Mesenchymal stem cell (in vitro differentiated cells and primary cell): Measurements from ENCODE around the gene FERMT3.
A peak's percentile ranks its signal among the peaks of the same experiment; 100 is the strongest.

ENCODE experiments used
- DNase-seq: peaks from one replicate; pipeline ENCODE4 v3.0.0-alpha.2; 2013
- H2AFZ ChIP-seq: one replicate; pipeline ENCODE4 v1.6.1; 2013; ENCODE audit warnings: low read depth, mild to moderate bottlenecking, control low read depth, inconsistent platforms, low read length, moderate library complexity
- H2AK5ac ChIP-seq: 2 replicates; pipeline ENCODE4 v1.6.1; 2013; ENCODE audit warnings: low read length, moderate library complexity, mild to moderate bottlenecking, inconsistent platforms; ENCODE audit not compliant: severe bottlenecking
- H2BK120ac ChIP-seq: one replicate; pipeline ENCODE4 v1.6.1; 2013; ENCODE audit warnings: low read depth, mild to moderate bottlenecking, inconsistent platforms, low read length, moderate library complexity
- H2BK12ac ChIP-seq, 2 experiments: one replicate each; pipeline ENCODE4 v1.6.1; 2013; ENCODE audit warnings: inconsistent platforms in 2 of 2, low read length in 2 of 2, mild to moderate bottlenecking in 2 of 2, moderate library complexity in 2 of 2, control low read depth in 1 of 2
- H2BK15ac ChIP-seq: one replicate; pipeline ENCODE4 v1.6.1; 2013; ENCODE audit warnings: mild to moderate bottlenecking, low read depth, inconsistent platforms; ENCODE audit not compliant: poor library complexity, severe bottlenecking
- H2BK5ac ChIP-seq: 2 replicates; pipeline ENCODE4 v1.6.1; 2013; ENCODE audit warnings: low read depth, mild to moderate bottlenecking, low read length, control low read depth, inconsistent platforms; ENCODE audit not compliant: poor library complexity, severe bottlenecking
- H3K14ac ChIP-seq, 2 experiments: one replicate each; pipeline ENCODE4 v1.6.1; 2013; ENCODE audit warnings: inconsistent platforms in 2 of 2, low read length in 2 of 2, control low read depth in 1 of 2, mild to moderate bottlenecking in 1 of 2, moderate library complexity in 1 of 2
- H3K18ac ChIP-seq, 2 experiments: one replicate each; pipeline ENCODE4 v1.6.1; 2013; ENCODE audit warnings: inconsistent platforms in 2 of 2, low read length in 2 of 2, control low read depth in 1 of 2, low read depth in 1 of 2, mild to moderate bottlenecking in 1 of 2
- H3K23ac ChIP-seq, 2 experiments: one replicate each; pipeline ENCODE4 v1.6.1; 2013; ENCODE audit warnings: inconsistent platforms in 2 of 2, low read length in 2 of 2, mild to moderate bottlenecking in 2 of 2, moderate library complexity in 2 of 2, control low read depth in 1 of 2
- H3K27ac ChIP-seq: 2 replicates; pipeline ENCODE4 v1.5.1; 2013; ENCODE audit warnings: mild to moderate bottlenecking, moderate library complexity, low read length, control low read depth, inconsistent platforms; ENCODE audit not compliant: poor library complexity, severe bottlenecking
- H3K27me3 ChIP-seq, 2 experiments: 2 replicates each; pipeline versions ENCODE4 v1.6.1 to v1.7.0; 2013; ENCODE audit warnings: low read length in 2 of 2, mild to moderate bottlenecking in 2 of 2, moderate library complexity in 2 of 2, control low read depth in 1 of 2, inconsistent platforms in 1 of 2; ENCODE audit not compliant: control insufficient read depth in 1 of 2, insufficient read depth in 1 of 2
- H3K36me3 ChIP-seq, 2 experiments: 2 replicates each; pipeline versions ENCODE4 v1.6.1 to v1.7.0; 2013; ENCODE audit warnings: low read length in 2 of 2, control low read depth in 1 of 2, inconsistent platforms in 1 of 2, low read depth in 1 of 2, mild to moderate bottlenecking in 1 of 2; ENCODE audit not compliant: insufficient read depth in 2 of 2, control insufficient read depth in 1 of 2
- H3K4ac ChIP-seq, 2 experiments: one replicate each; pipeline ENCODE4 v1.6.1; 2013; ENCODE audit warnings: inconsistent platforms in 2 of 2, low read length in 2 of 2, mild to moderate bottlenecking in 2 of 2, moderate library complexity in 2 of 2, control low read depth in 1 of 2, low read depth in 1 of 2
- H3K4me1 ChIP-seq: 2 replicates; pipeline ENCODE4 v1.6.1; 2013; ENCODE audit warnings: low read depth, low read length, control low read depth; ENCODE audit not compliant: control insufficient read depth, insufficient read depth
- H3K4me2 ChIP-seq: 2 replicates; pipeline ENCODE4 v1.6.1; 2013; ENCODE audit warnings: low read length, mild to moderate bottlenecking, inconsistent platforms; ENCODE audit not compliant: poor library complexity, severe bottlenecking
- H3K4me3 ChIP-seq, 2 experiments: 2 replicates each; pipeline versions ENCODE4 v1.5.1 to v1.7.0; 2013; ENCODE audit warnings: low read length in 2 of 2, mild to moderate bottlenecking in 2 of 2, control low read depth in 1 of 2, low read depth in 1 of 2; ENCODE audit not compliant: insufficient read depth in 1 of 2
- H3K79me1 ChIP-seq: replicated peaks from 2 replicates; pipeline ENCODE4 v1.6.1; 2013; ENCODE audit warnings: mild to moderate bottlenecking, control low read depth, low read length, inconsistent platforms; ENCODE audit not compliant: poor library complexity, severe bottlenecking
- H3K9ac ChIP-seq: 2 replicates; pipeline ENCODE4 v1.7.0; 2013; ENCODE audit warnings: mild to moderate bottlenecking, low read length, moderate library complexity
- H3K9me3 ChIP-seq: 2 replicates; pipeline ENCODE4 v1.7.0; 2013; ENCODE audit warnings: mild to moderate bottlenecking, low read length; ENCODE audit not compliant: control insufficient read depth
- H4K8ac ChIP-seq: one replicate; pipeline ENCODE4 v1.6.1; 2013; ENCODE audit warnings: inconsistent platforms, mild to moderate bottlenecking, low read length, moderate library complexity
- H4K91ac ChIP-seq: one replicate; pipeline ENCODE4 v1.6.1; 2013; ENCODE audit warnings: mild to moderate bottlenecking, low read length, inconsistent platforms
- WGBS: methylation state at CpG from one replicate; pipeline ENCODE4 v1.1.7; 2013; ENCODE audit warnings: mixed read lengths; 5-methylcytosine and 5-hydroxymethylcytosine counted together

FERMT3 gene

DNA sequence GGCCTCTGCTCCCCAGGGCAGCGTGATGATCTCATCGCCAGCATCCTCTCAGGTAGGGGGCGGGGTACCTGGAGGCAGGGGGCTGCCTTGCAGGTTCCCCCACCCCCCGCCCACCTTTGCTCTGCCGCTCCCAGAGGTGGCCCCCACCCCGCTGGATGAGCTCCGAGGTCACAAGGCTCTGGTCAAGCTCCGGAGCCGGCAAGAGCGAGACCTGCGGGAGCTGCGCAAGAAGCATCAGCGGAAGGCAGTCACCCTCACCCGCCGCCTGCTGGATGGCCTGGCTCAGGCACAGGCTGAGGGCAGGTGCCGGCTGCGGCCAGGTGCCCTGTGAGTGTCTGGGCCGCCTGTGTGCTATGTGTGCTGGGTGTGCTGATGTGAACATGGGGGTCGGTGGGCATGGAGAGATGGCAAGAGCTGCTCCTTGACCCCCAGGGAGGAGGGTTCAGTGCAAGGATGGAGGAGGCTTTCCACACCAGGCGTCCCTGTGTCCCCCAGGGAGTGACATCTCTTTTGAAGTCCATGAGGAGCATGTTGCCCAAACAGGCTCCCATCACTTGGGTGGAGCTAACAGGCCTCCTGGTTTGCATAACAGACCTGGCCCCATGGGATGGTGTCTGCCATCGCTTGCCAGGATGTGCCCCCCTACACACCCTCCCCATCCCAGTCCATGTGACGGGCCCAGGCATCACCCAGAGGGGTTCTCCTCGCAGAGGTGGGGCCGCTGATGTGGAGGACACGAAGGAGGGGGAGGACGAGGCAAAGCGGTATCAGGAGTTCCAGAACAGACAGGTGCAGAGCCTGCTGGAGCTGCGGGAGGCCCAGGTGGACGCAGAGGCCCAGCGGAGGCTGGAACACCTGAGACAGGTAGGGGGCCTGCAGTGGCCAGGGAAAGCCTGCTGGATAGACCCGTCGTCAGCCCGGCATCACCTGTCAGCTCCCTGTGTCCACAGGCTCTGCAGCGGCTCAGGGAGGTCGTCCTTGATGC is 58.9 kb downstream of the FERMT3 start:
- 95% methylated on average over 35 of the region's 35 CpGs for WGBS
- Histone ChIP-seq H3K9me3 (no peaks in the 10 kb centered on the region), H3K27ac (no peak overlapping the region), H3K9ac (no peak overlapping the region), H2AFZ (no peak overlapping the region), H3K4ac (no peak overlapping the region), H3K79me1 (peaks cover 14% of the 10 kb centered on the region), H3K4me1 (peaks cover 35% of the 10 kb centered on the region), H2AK5ac (no peak overlapping the region), H3K23ac (no peak overlapping the region), H3K4me3 (no peak overlapping the region), H2BK15ac (no peak overlapping the region), H3K18ac (no peak overlapping the region), H3K36me3 (peaks cover 53 to 77% of the 10 kb centered on the region in 2 experiments), H3K4me2 (no peak overlapping the region), H3K27me3 (no peaks in the 10 kb centered on the region), H2BK120ac (no peak overlapping the region), H2BK5ac (no peak overlapping the region), H3K14ac (no peak overlapping the region), H4K91ac (no peak overlapping the region), H4K8ac (no peak overlapping the region), H2BK12ac (no peak overlapping the region)
- DNase-seq, result no peak

DNA sequence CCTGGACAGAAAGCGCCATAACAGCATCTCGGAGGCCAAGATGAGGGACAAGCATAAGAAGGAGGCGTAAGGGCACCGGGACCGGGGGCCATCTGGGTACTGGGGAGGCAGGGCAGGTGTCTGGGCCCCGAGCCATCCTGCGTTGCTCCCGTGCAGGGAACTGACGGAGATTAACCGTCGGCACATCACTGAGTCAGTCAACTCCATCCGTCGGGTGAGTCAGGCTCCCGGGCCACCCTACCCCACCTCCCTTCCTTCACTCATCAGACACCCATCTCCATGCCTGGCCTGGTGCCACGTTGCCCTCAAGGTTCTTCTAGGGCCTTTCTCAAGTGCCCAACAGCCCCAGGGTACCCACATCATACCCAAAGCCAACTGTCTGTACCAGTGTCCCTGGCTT is 59.8 kb downstream of the FERMT3 start:
- no peak overlapping the region for H2BK120ac ChIP-seq
- no peaks in the 10 kb centered on the region for H3K27me3 ChIP-seq
- H3K4ac ChIP-seq, result no peak overlapping the region
- no peak overlapping the region for H3K23ac ChIP-seq
- no peak overlapping the region for H2BK12ac ChIP-seq
- no peak overlapping the region for H3K18ac ChIP-seq
- no peak overlapping the region for H4K8ac ChIP-seq
- no peak overlapping the region for H3K4me2 ChIP-seq
- no peaks in the 10 kb centered on the region for H3K9me3 ChIP-seq
- H3K36me3 ChIP-seq, result peaks cover 48 to 72% of the 10 kb centered on the region in 2 experiments
- H3K4me3 ChIP-seq, result no peak overlapping the region
- DNase-seq, result no peak
- H2AK5ac ChIP-seq, result no peak overlapping the region
- peaks cover 35% of the 10 kb centered on the region for H3K4me1 ChIP-seq
- 87% methylated on average over 15 of the region's 15 CpGs for WGBS
- H2AFZ ChIP-seq, result no peak overlapping the region
- no peak overlapping the region for H2BK15ac ChIP-seq
- no peak overlapping the region for H3K14ac ChIP-seq
- no peak overlapping the region for H3K27ac ChIP-seq
- H2BK5ac ChIP-seq, result no peak overlapping the region
- H3K79me1 ChIP-seq, result peaks cover 14% of the 10 kb centered on the region
- H3K9ac ChIP-seq, result no peak overlapping the region
- H4K91ac ChIP-seq, result no peak overlapping the region

DNA sequence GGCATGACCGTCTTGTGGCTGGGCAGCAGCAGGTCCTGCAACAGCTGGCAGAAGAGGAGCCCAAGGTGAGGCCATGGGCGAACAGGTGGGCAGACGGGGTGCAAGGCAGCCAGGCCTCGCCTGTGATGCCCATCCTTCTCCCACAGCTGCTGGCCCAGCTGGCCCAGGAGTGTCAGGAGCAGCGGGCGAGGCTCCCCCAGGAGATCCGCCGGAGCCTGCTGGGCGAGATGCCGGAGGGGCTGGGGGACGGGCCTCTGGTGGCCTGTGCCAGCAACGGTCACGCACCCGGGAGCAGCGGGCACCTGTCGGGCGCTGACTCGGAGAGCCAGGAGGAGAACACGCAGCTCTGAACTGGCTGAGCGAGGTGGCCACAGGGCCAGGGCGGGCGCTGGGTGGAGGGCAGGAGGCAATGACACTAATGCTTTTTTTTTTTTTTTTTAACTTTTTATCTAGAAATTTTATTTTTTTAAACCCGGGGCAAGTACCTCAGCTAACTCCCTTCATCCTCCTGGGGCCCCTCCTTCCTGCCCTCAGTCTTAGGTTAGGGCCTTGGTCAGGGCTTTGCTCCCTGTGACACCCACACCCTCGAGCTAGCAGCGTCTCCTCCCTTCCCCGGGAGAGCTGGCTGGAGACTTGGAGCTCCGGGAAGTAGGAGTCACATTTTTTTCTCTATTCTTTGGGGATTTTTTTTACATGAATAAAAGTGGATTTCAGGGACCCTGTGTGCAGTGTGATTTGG is 60.9 kb downstream of the FERMT3 start:
- Histone ChIP-seq H2BK15ac (peak overlapping the region; percentile 77), H4K8ac (peak overlapping the region; percentile 0), H3K4ac (peak overlapping the region; percentile 15 to 55), H3K27ac (no peak overlapping the region), H3K9me3 (no peaks in the 10 kb centered on the region), H3K4me2 (no peak overlapping the region), H3K4me1 (peaks cover 41% of the 10 kb centered on the region), H3K18ac (no peak overlapping the region), H4K91ac (peak overlapping the region; percentile 8), H3K36me3 (peaks cover 40 to 62% of the 10 kb centered on the region in 2 experiments), H2BK12ac (no peak overlapping the region), H3K9ac (peak overlapping the region; percentile 96), H3K79me1 (peaks cover 11% of the 10 kb centered on the region), H2AK5ac (no peak overlapping the region), H2AFZ (no peak overlapping the region), H3K23ac (no peak overlapping the region), H3K4me3 (peak overlapping the region in 1 of 2 experiments; percentile 83), H2BK5ac (no peak overlapping the region), H3K27me3 (no peaks in the 10 kb centered on the region), H2BK120ac (no peak overlapping the region), H3K14ac (no peak overlapping the region)
- no peak for DNase-seq
- WGBS, result 93% methylated on average over 19 of the region's 27 CpGs
